ENCODE results near the gene CSMD2.

Gene CSMD2

GRCh38 chr1:33792216-33792615, 372.8 kb downstream of the CSMD2 start:
- Histone ChIP-seq H3K4me3 (ENCODE audit: low read depth in 1 of 2, low read length in 2 of 2) (no peak overlapping the region), H3K36me3 (ENCODE audit: control insufficient read depth in 1 of 2, insufficient read depth in 2 of 2, low read length in 2 of 2) (no peaks in the 10 kb centered on the region), H3K9ac (ENCODE audit: low read depth in 1 of 2, low read length in 2 of 2) (no peak overlapping the region), H3K4me1 (ENCODE audit: control insufficient read depth in 1 of 2, insufficient read depth in 2 of 2, low read length in 2 of 2) (no peaks in the 10 kb centered on the region), H3K9me3 (ENCODE audit: control insufficient read depth in 1 of 2, low read length in 2 of 2) (no peaks in the 10 kb centered on the region), H3K27ac (ENCODE audit: low read depth, low read length) (no peak overlapping the region), H3K27me3 (ENCODE audit: control insufficient read depth in 1 of 2, insufficient read depth in 2 of 2, low read length in 2 of 2) (peaks cover 0 to 5% of the 10 kb centered on the region in 2 donors)

GRCh38 chr1:33791251-33791650, 373.8 kb downstream of the CSMD2 start:
- H3K9ac ChIP-seq (ENCODE audit: low read depth in 1 of 2, low read length in 2 of 2), result no peak overlapping the region
- H3K27ac ChIP-seq (ENCODE audit: low read depth, low read length), result no peak overlapping the region
- peaks cover 0 to 8% of the 10 kb centered on the region in 2 donors for H3K27me3 ChIP-seq (ENCODE audit: control insufficient read depth in 1 of 2, insufficient read depth in 2 of 2, low read length in 2 of 2)
- no peak overlapping the region for H3K4me3 ChIP-seq (ENCODE audit: low read depth in 1 of 2, low read length in 2 of 2)
- H3K9me3 ChIP-seq (ENCODE audit: control insufficient read depth in 1 of 2, low read length in 2 of 2), result no peaks in the 10 kb centered on the region
- no peaks in the 10 kb centered on the region for H3K4me1 ChIP-seq (ENCODE audit: control insufficient read depth in 1 of 2, insufficient read depth in 2 of 2, low read length in 2 of 2)
- H3K36me3 ChIP-seq (ENCODE audit: control insufficient read depth in 1 of 2, insufficient read depth in 2 of 2, low read length in 2 of 2), result no peaks in the 10 kb centered on the region

GRCh38 chr1:33790577-33790976, 374.5 kb downstream of the CSMD2 start:
- no peak overlapping the region for H3K27ac ChIP-seq (ENCODE audit: low read depth, low read length)
- H3K9ac ChIP-seq (ENCODE audit: low read depth in 1 of 2, low read length in 2 of 2), result no peak overlapping the region
- no peaks in the 10 kb centered on the region for H3K36me3 ChIP-seq (ENCODE audit: control insufficient read depth in 1 of 2, insufficient read depth in 2 of 2, low read length in 2 of 2)
- H3K27me3 ChIP-seq (ENCODE audit: control insufficient read depth in 1 of 2, insufficient read depth in 2 of 2, low read length in 2 of 2), result peaks cover 0 to 8% of the 10 kb centered on the region in 2 donors
- H3K4me3 ChIP-seq (ENCODE audit: low read depth in 1 of 2, low read length in 2 of 2), result no peak overlapping the region
- H3K9me3 ChIP-seq (ENCODE audit: control insufficient read depth in 1 of 2, low read length in 2 of 2), result no peaks in the 10 kb centered on the region
- H3K4me1 ChIP-seq (ENCODE audit: control insufficient read depth in 1 of 2, insufficient read depth in 2 of 2, low read length in 2 of 2), result no peaks in the 10 kb centered on the region

DNA sequence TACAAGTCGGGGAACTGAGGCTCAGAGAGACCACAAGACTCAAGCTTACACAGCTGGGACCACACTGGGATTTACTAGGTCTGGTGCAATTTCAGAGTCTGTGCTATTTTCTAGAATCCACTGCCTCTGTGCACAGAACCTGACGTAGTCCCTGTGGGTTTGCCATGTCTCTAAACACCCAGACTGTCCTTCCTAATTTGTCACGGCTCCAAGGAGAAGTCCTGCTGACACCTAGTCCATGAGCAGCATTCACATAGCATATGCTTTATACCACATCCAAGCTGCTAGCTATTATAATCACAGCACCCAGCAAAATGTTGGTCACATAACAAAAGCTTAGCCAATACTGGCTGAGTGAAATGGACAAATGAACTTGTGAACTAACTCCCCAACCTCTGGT, 380.2 kb downstream of the CSMD2 start:
- H3K27ac ChIP-seq (ENCODE audit: low read depth, low read length), result no peak overlapping the region
- H3K4me3 ChIP-seq (ENCODE audit: low read depth in 1 of 2, low read length in 2 of 2), result no peak overlapping the region
- peaks cover 0 to 8% of the 10 kb centered on the region in 2 donors for H3K27me3 ChIP-seq (ENCODE audit: control insufficient read depth in 1 of 2, insufficient read depth in 2 of 2, low read length in 2 of 2)
- H3K36me3 ChIP-seq (ENCODE audit: control insufficient read depth in 1 of 2, insufficient read depth in 2 of 2, low read length in 2 of 2), result no peaks in the 10 kb centered on the region
- H3K4me1 ChIP-seq (ENCODE audit: control insufficient read depth in 1 of 2, insufficient read depth in 2 of 2, low read length in 2 of 2), result no peaks in the 10 kb centered on the region
- no peak overlapping the region for H3K9ac ChIP-seq (ENCODE audit: low read depth in 1 of 2, low read length in 2 of 2)
- no peaks in the 10 kb centered on the region for H3K9me3 ChIP-seq (ENCODE audit: control insufficient read depth in 1 of 2, low read length in 2 of 2)

GRCh38 chr1:33782776-33783175, 382.3 kb downstream of the CSMD2 start:
- Histone ChIP-seq H3K36me3 (ENCODE audit: control insufficient read depth in 1 of 2, insufficient read depth in 2 of 2, low read length in 2 of 2) (no peaks in the 10 kb centered on the region), H3K27ac (ENCODE audit: low read depth, low read length) (no peak overlapping the region), H3K9ac (ENCODE audit: low read depth in 1 of 2, low read length in 2 of 2) (no peak overlapping the region), H3K27me3 (ENCODE audit: control insufficient read depth in 1 of 2, insufficient read depth in 2 of 2, low read length in 2 of 2) (peaks cover 4 to 8% of the 10 kb centered on the region in 2 donors), H3K4me1 (ENCODE audit: control insufficient read depth in 1 of 2, insufficient read depth in 2 of 2, low read length in 2 of 2) (no peaks in the 10 kb centered on the region), H3K9me3 (ENCODE audit: control insufficient read depth in 1 of 2, low read length in 2 of 2) (no peaks in the 10 kb centered on the region), H3K4me3 (ENCODE audit: low read depth in 1 of 2, low read length in 2 of 2) (no peak overlapping the region)

DNA sequence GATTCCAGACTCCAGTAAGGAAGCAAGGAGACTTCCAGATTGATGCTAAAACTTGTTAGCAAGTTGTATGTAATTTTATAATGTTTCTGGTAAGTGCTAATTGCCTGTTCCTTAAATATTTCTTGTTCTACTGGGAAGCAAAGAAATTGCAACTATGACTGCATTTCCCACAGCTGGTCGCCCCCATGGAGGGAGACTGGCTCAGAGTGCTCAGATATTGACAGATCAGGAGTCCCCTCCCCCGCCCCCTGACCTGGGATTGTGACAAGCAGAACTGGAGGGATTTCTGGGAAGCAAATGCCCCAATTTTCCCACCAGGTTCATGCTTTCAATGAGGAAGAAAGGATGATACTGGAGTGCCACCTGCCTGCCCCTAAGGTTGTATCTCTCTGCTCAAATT, 383.4 kb downstream of the CSMD2 start:
- peaks cover 2 to 4% of the 10 kb centered on the region in 2 donors for H3K27me3 ChIP-seq (ENCODE audit: control insufficient read depth in 1 of 2, insufficient read depth in 2 of 2, low read length in 2 of 2)
- H3K4me3 ChIP-seq (ENCODE audit: low read depth in 1 of 2, low read length in 2 of 2), result no peak overlapping the region
- H3K27ac ChIP-seq (ENCODE audit: low read depth, low read length), result no peak overlapping the region
- H3K9ac ChIP-seq (ENCODE audit: low read depth in 1 of 2, low read length in 2 of 2), result no peak overlapping the region
- no peaks in the 10 kb centered on the region for H3K4me1 ChIP-seq (ENCODE audit: control insufficient read depth in 1 of 2, insufficient read depth in 2 of 2, low read length in 2 of 2)
- no peaks in the 10 kb centered on the region for H3K36me3 ChIP-seq (ENCODE audit: control insufficient read depth in 1 of 2, insufficient read depth in 2 of 2, low read length in 2 of 2)
- H3K9me3 ChIP-seq (ENCODE audit: control insufficient read depth in 1 of 2, low read length in 2 of 2), result no peaks in the 10 kb centered on the region

- Histone ChIP-seq H3K9ac (ENCODE audit: low read depth in 1 of 2, low read length in 2 of 2) (no peak overlapping the region), H3K27ac (ENCODE audit: low read depth, low read length) (no peak overlapping the region), H3K4me3 (ENCODE audit: low read depth in 1 of 2, low read length in 2 of 2) (no peak overlapping the region), H3K9me3 (ENCODE audit: control insufficient read depth in 1 of 2, low read length in 2 of 2) (no peaks in the 10 kb centered on the region), H3K36me3 (ENCODE audit: control insufficient read depth in 1 of 2, insufficient read depth in 2 of 2, low read length in 2 of 2) (no peaks in the 10 kb centered on the region), H3K27me3 (ENCODE audit: control insufficient read depth in 1 of 2, insufficient read depth in 2 of 2, low read length in 2 of 2) (peaks cover 4 to 14% of the 10 kb centered on the region in 2 donors), H3K4me1 (ENCODE audit: control insufficient read depth in 1 of 2, insufficient read depth in 2 of 2, low read length in 2 of 2) (no peaks in the 10 kb centered on the region)
Observed at GRCh38 chr1:33777337-33777736, 387.7 kb downstream of the CSMD2 start.

DNA sequence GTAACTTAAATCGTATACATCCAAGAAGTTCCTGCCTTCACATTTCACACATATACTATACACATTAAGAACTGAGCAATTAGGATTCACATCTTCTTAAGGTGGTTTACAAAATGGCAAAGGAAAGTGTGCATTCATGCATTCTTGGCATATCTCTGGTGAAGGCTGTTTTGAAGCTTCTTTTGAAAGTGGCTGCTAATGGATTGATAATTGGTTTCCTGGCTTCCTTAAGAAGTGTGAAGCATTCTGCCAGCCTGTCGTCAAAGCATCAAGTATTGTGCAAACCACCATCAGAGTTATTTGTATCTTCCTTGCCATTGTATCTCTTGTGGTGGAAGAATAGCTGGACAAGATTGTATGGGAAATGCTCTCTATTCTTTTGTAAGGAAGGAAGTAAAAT, 396.2 kb downstream of the CSMD2 start:
- Histone ChIP-seq H3K4me1 (ENCODE audit: control insufficient read depth in 1 of 2, insufficient read depth in 2 of 2, low read length in 2 of 2) (no peaks in the 10 kb centered on the region), H3K9me3 (ENCODE audit: control insufficient read depth in 1 of 2, low read length in 2 of 2) (no peaks in the 10 kb centered on the region), H3K4me3 (ENCODE audit: low read depth in 1 of 2, low read length in 2 of 2) (no peak overlapping the region), H3K27ac (ENCODE audit: low read depth, low read length) (no peak overlapping the region), H3K27me3 (ENCODE audit: control insufficient read depth in 1 of 2, insufficient read depth in 2 of 2, low read length in 2 of 2) (no peaks in the 10 kb centered on the region), H3K9ac (ENCODE audit: low read depth in 1 of 2, low read length in 2 of 2) (no peak overlapping the region), H3K36me3 (ENCODE audit: control insufficient read depth in 1 of 2, insufficient read depth in 2 of 2, low read length in 2 of 2) (no peaks in the 10 kb centered on the region)

- H3K4me3 ChIP-seq (ENCODE audit: low read depth in 1 of 2, low read length in 2 of 2), result no peak overlapping the region
- no peak overlapping the region for H3K9ac ChIP-seq (ENCODE audit: low read depth in 1 of 2, low read length in 2 of 2)
- H3K27me3 ChIP-seq (ENCODE audit: control insufficient read depth in 1 of 2, insufficient read depth in 2 of 2, low read length in 2 of 2), result no peaks in the 10 kb centered on the region
- H3K9me3 ChIP-seq (ENCODE audit: control insufficient read depth in 1 of 2, low read length in 2 of 2), result no peaks in the 10 kb centered on the region
- no peaks in the 10 kb centered on the region for H3K4me1 ChIP-seq (ENCODE audit: control insufficient read depth in 1 of 2, insufficient read depth in 2 of 2, low read length in 2 of 2)
- H3K27ac ChIP-seq (ENCODE audit: low read depth, low read length), result no peak overlapping the region
- no peaks in the 10 kb centered on the region for H3K36me3 ChIP-seq (ENCODE audit: control insufficient read depth in 1 of 2, insufficient read depth in 2 of 2, low read length in 2 of 2)
Observed at GRCh38 chr1:33768106-33768505, 396.9 kb downstream of the CSMD2 start.

DNA sequence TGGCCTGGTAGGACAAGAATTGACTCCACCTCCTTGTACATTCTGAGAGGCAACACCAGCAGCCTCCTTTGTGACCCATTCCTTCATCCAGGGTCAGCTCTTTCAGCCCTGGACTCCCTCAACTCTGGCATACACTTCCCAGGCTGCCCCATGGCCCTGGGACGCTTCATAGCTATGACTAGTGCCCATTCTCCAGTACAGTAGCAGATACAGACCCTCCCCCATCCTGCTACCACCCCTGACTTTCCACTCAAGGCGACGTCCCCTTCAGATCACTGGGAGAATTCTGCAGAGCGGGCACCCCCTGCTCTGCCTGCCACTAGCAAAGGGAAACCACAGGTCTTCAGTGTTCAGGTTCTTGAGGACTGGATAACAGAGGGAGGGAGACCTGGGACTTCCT, 400.9 kb downstream of the CSMD2 start:
- Histone ChIP-seq H3K27ac (ENCODE audit: low read depth, low read length) (no peak overlapping the region), H3K9ac (ENCODE audit: low read depth in 1 of 2, low read length in 2 of 2) (no peak overlapping the region)

DNA sequence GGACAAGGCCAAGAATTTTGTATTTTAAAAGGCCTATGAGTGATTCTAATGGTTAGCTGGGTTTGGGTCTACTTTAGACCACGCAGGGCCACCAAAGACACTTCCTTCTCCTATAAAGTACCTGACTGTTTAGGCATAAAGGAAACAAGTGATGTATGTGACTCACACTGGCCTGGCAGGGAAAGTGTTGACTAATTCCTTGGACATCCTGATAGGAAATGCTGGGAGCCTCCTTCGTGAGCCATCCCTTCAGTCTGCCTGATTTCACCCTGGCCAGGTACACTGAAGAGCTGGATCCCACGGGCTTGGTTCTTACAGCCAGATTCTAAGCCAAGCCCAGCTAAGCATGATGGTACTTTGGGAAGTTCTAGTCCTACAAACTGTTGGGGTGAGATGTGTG, 401.6 kb downstream of the CSMD2 start:
- H3K4me1 ChIP-seq (ENCODE audit: control insufficient read depth in 1 of 2, insufficient read depth in 2 of 2, low read length in 2 of 2), result no peaks in the 10 kb centered on the region
- H3K27me3 ChIP-seq (ENCODE audit: control insufficient read depth in 1 of 2, insufficient read depth in 2 of 2, low read length in 2 of 2), result no peaks in the 10 kb centered on the region
- H3K9me3 ChIP-seq (ENCODE audit: control insufficient read depth in 1 of 2, low read length in 2 of 2), result no peaks in the 10 kb centered on the region
- no peaks in the 10 kb centered on the region for H3K36me3 ChIP-seq (ENCODE audit: control insufficient read depth in 1 of 2, insufficient read depth in 2 of 2, low read length in 2 of 2)
- no peak overlapping the region for H3K9ac ChIP-seq (ENCODE audit: low read depth in 1 of 2, low read length in 2 of 2)
- H3K27ac ChIP-seq (ENCODE audit: low read depth, low read length), result no peak overlapping the region
- H3K4me3 ChIP-seq (ENCODE audit: low read depth in 1 of 2, low read length in 2 of 2), result no peak overlapping the region

More for the DNA sequence above, 400.9 kb downstream of the CSMD2 start:
- Histone ChIP-seq H3K27me3 (ENCODE audit: control insufficient read depth in 1 of 2, insufficient read depth in 2 of 2, low read length in 2 of 2) (no peaks in the 10 kb centered on the region), H3K4me1 (ENCODE audit: control insufficient read depth in 1 of 2, insufficient read depth in 2 of 2, low read length in 2 of 2) (no peaks in the 10 kb centered on the region), H3K9me3 (ENCODE audit: control insufficient read depth in 1 of 2, low read length in 2 of 2) (no peaks in the 10 kb centered on the region), H3K36me3 (ENCODE audit: control insufficient read depth in 1 of 2, insufficient read depth in 2 of 2, low read length in 2 of 2) (no peaks in the 10 kb centered on the region), H3K4me3 (ENCODE audit: low read depth in 1 of 2, low read length in 2 of 2) (no peak overlapping the region)

Data from duodenal mucosa (tissue), 2 donors.